ENCODE results near the gene CLIC6. TPM values are rescaled to one million over a fixed set of nuclear protein-coding genes. Genes with fewer than 3 reads are reported as not detected.
A peak's percentile ranks its signal among the peaks of the same experiment; 100 is the strongest.

The CLIC6 gene
- total RNA-seq, 4 donors from 2014 or later, result 0.49 to 3.0 (median 1.1) TPM

GRCh38 chr21:34684174-34684876 lies 15.5 kb downstream of the CLIC6 start:
- intact Hi-C loops (cut with DNase I; ENCODE audit: low total_unique reads), result loop anchor here (10.0 kb wide), 1 partner anchor 70 kb away; the partner anchor contains the start of gene RCAN1
- no peak for TF ChIP-seq CTCF (IDR thresholded peaks at IDR 0.05 in 4 of 5, conservative IDR thresholded peaks at IDR 0.05 in 1 of 5)
- TF ChIP-seq POLR2A (IDR thresholded peaks at IDR 0.05), result no peak
- Histone ChIP-seq H3K9me3 (peaks cover 0 to 12% (median 0%) of the 10 kb centered on the region in 3 donors), H3K4me1 (peaks cover 3 to 14% of the 10 kb centered on the region in 2 donors), H3K27me3 (no peaks in the 10 kb centered on the region), H3K27ac (no peak overlapping the region), H3K4me3 (no peak overlapping the region), H3K36me3 (no peaks in the 10 kb centered on the region)
- in situ Hi-C loops (cut with MboI; ENCODE audit: low sequenced_read_pairs in 4 of 4), result loop anchor here in 1 of 4 donors (25.0 kb wide), 3 partner anchors 103 to 1253 kb away; no protein-coding TSS in a partner anchor
- DNase-seq (no peak), ATAC-seq (no peak)

DNA sequence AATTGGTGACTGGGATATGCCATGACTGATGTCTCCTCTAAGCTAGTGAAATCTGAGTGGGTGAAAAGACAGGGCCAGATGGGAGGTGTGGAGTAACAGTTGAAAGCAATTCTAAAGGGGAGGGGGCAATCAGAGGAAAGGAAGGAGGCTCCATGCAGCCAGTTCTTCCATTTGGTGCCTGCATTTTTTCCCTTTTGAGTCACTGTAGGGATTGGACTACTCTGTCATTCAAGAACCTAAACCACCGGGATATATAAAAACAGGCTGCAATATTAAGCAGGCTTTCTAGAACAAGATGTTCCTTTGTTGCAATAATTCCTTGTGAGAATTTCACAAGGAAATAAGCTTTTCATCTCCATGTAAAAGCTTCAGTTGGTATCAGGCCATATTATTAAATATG lies 18.3 kb downstream of the CLIC6 start:
- peak in 1 of 2 donors; percentile 29 for DNase-seq
- in situ Hi-C loops (cut with MboI; ENCODE audit: low sequenced_read_pairs in 4 of 4), result loop anchor here in 1 of 4 donors (25.0 kb wide), 3 partner anchors 100 to 1250 kb away; no protein-coding TSS in a partner anchor
- peak; percentile 80 to 85 for ATAC-seq

DNA sequence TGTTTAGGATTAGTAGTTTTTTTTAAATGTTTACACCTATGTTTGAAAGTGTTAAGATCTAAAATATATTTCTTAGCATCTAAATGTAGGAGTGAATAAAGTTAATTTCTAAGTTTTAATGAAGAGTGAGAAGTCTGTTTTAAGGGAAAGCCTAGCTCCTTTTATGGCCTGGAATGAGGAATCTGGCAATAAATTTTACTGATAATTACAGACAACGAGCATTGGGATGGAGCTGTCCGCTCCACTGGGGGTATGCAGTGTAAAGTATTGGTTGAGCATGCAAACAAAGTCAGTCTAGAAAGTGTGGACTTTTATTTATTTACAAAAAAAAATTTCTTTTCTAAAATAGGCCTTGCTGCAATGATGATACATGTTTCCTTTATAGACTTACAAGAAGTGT lies 19.0 kb downstream of the CLIC6 start:
- no peaks in the 10 kb centered on the region for H3K9me3 ChIP-seq
- peak overlapping the region; percentile 45 to 71 (median 56) for H3K27ac ChIP-seq
- no peak for DNase-seq
- H3K4me3 ChIP-seq, result no peak overlapping the region
- no peak for ATAC-seq
- H3K27me3 ChIP-seq, result no peaks in the 10 kb centered on the region
- no peaks in the 10 kb centered on the region for H3K36me3 ChIP-seq
- TF ChIP-seq POLR2A (IDR thresholded peaks at IDR 0.05) (no peak), CTCF (IDR thresholded peaks at IDR 0.05 in 4 of 5, conservative IDR thresholded peaks at IDR 0.05 in 1 of 5) (no peak)
- H3K4me1 ChIP-seq, result peaks cover 14 to 33% of the 10 kb centered on the region in 2 donors
- in situ Hi-C loops (cut with MboI; ENCODE audit: low sequenced_read_pairs in 4 of 4) (loop anchor here in 1 of 4 donors (25.0 kb wide), 3 partner anchors 100 to 1250 kb away; no protein-coding TSS in a partner anchor), intact Hi-C loops (cut with DNase I; ENCODE audit: low total_unique reads) (loop anchor here (2.0 to 10.0 kb wide), 2 partner anchors 49 to 73 kb away; partner anchors contain the start of gene RCAN1)

More for the DNA sequence above, 18.3 kb downstream of the CLIC6 start:
- no peak overlapping the region for H3K4me3 ChIP-seq
- TF ChIP-seq CTCF (IDR thresholded peaks at IDR 0.05 in 4 of 5, conservative IDR thresholded peaks at IDR 0.05 in 1 of 5), result no peak
- no peak for TF ChIP-seq POLR2A (IDR thresholded peaks at IDR 0.05)
- H3K4me1 ChIP-seq, result peaks cover 14 to 33% of the 10 kb centered on the region in 2 donors
- intact Hi-C loops (cut with DNase I; ENCODE audit: low total_unique reads), result loop anchor here (10.0 kb wide), 1 partner anchor 72 kb away; the partner anchor contains the start of gene RCAN1
- no peaks in the 10 kb centered on the region for H3K27me3 ChIP-seq
- H3K36me3 ChIP-seq, result no peaks in the 10 kb centered on the region
- peaks cover 0 to 1% (median 0%) of the 10 kb centered on the region in 3 donors for H3K9me3 ChIP-seq
- peak overlapping the region; percentile 47 to 71 (median 62) for H3K27ac ChIP-seq

- DNase-seq (no peak), ATAC-seq (no peak)
- Histone ChIP-seq H3K9me3 (no peaks in the 10 kb centered on the region), H3K27me3 (no peaks in the 10 kb centered on the region), H3K4me1 (peaks cover 14 to 33% of the 10 kb centered on the region in 2 donors), H3K4me3 (no peak overlapping the region), H3K36me3 (no peaks in the 10 kb centered on the region), H3K27ac (peak overlapping the region in 1 of 4 donors; percentile 71)
- intact Hi-C loops (cut with DNase I; ENCODE audit: low total_unique reads), result loop anchor here (2.0 to 10.0 kb wide), 2 partner anchors 49 to 73 kb away; partner anchors contain the start of gene RCAN1
- in situ Hi-C loops (cut with MboI; ENCODE audit: low sequenced_read_pairs in 4 of 4), result loop anchor here in 1 of 4 donors (25.0 kb wide), 3 partner anchors 99 to 1249 kb away; no protein-coding TSS in a partner anchor
- TF ChIP-seq POLR2A (IDR thresholded peaks at IDR 0.05) (no peak), CTCF (IDR thresholded peaks at IDR 0.05 in 4 of 5, conservative IDR thresholded peaks at IDR 0.05 in 1 of 5) (no peak)
These were observed 19.4 kb downstream of the CLIC6 start for GRCh38 chr21:34688145-34688544.

Data from gastrocnemius medialis (tissue), 4 donors.